Measurements from ENCODE around the gene ARMC3.

GRCh38 chr10:22988581-22989360 lies 60.9 kb downstream of the ARMC3 start:
- TF ChIP-seq CTCF (IDR thresholded peaks at IDR 0.05) (peak; percentile 89 to 95 (median 93)), POLR2A (IDR thresholded peaks at IDR 0.05) (no peak)

Data from esophagus squamous epithelium (tissue), 4 donors.